HEK293T (cell line): ENCODE results near the gene PRKAR1B.
"Not testable (repeated sequence)": the region's sequence is repeated elsewhere in the genome, so short reads cannot be mapped to it uniquely, and the experiment has no call there.

ENCODE experiments used
- CTCF ChIA-PET: fragments of 350-600 bp; formaldehyde crosslinking; extraction: SDS; loops from one replicate; lab custom pipeline; 2021; ENCODE audit warnings: antibody characterized with exemption, inconsistent platforms; lab: Yijun Ruan, JAX
- POLR2A ChIA-PET: fragments of 350-600 bp; formaldehyde crosslinking; extraction: SDS; loops from one replicate; lab custom pipeline; 2020; ENCODE audit warnings: antibody characterized with exemption, inconsistent platforms; lab: Yijun Ruan, JAX
- DNase-seq: peaks from one replicate; pipeline ENCODE4 v3.0.0; 2012; ENCODE audit warnings: mixed read lengths; ENCODE audit errors: extremely low spot score
- ARNT ChIP-seq: fragments of 450-650 bp; IDR thresholded peaks from 2 replicates; pipeline ENCODE4 v1.6.1; 2017; ENCODE audit warnings: mild to moderate bottlenecking
- BHLHE40 ChIP-seq: fragments of 450-650 bp; IDR thresholded peaks from 2 replicates; pipeline ENCODE4 v1.6.1; 2016; ENCODE audit warnings: mild to moderate bottlenecking, moderate library complexity, borderline replicate concordance
- CTBP1 ChIP-seq: fragments of 450-650 bp; IDR thresholded peaks from 2 replicates; pipeline ENCODE4 v1.6.1; 2016; ENCODE audit warnings: borderline replicate concordance
- ELF4 ChIP-seq: fragments of 450-650 bp; IDR thresholded peaks from 2 replicates; pipeline ENCODE4 v1.6.1; 2017; ENCODE audit warnings: antibody characterized with exemption
- FOXA1 ChIP-seq: fragments of 450-650 bp; IDR thresholded peaks from 2 replicates; pipeline ENCODE4 v1.6.1; 2016; ENCODE audit warnings: mild to moderate bottlenecking
- FOXK2 ChIP-seq: fragments of 450-650 bp; IDR thresholded peaks from 2 replicates; pipeline ENCODE4 v1.6.1; 2016; ENCODE audit warnings: mild to moderate bottlenecking
- FOXM1 ChIP-seq: fragments of 450-650 bp; IDR thresholded peaks from 2 replicates; pipeline ENCODE4 v1.6.1; 2017; ENCODE audit warnings: mild to moderate bottlenecking, borderline replicate concordance
- HDGF ChIP-seq: fragments of 450-650 bp; IDR thresholded peaks from 2 replicates; pipeline ENCODE4 v1.6.1; 2017; ENCODE audit warnings: antibody characterized with exemption, borderline replicate concordance
- L3MBTL2 ChIP-seq: fragments of 450-650 bp; conservative IDR thresholded peaks from 2 replicates; pipeline ENCODE4 v1.6.1; 2016; ENCODE audit warnings: mild to moderate bottlenecking
- LEF1 ChIP-seq: fragments of 450-650 bp; IDR thresholded peaks from 2 replicates; pipeline ENCODE4 v1.6.1; 2017; ENCODE audit warnings: mild to moderate bottlenecking, borderline replicate concordance
- NFRKB ChIP-seq: fragments of 450-650 bp; IDR thresholded peaks from 2 replicates; pipeline ENCODE4 v1.6.1; 2016; ENCODE audit warnings: mild to moderate bottlenecking, moderate library complexity
- SP1 ChIP-seq: fragments of 450-650 bp; IDR thresholded peaks from 2 replicates; pipeline ENCODE4 v1.6.1; 2017
- SUZ12 ChIP-seq: fragments of 450-650 bp; IDR thresholded peaks from 2 replicates; pipeline ENCODE4 v1.6.1; 2016; ENCODE audit warnings: mild to moderate bottlenecking
- TARDBP ChIP-seq: fragments of 450-650 bp; IDR thresholded peaks from 2 replicates; pipeline ENCODE4 v1.6.1; 2016
- ZNF384 ChIP-seq: fragments of 450-650 bp; IDR thresholded peaks from 2 replicates; pipeline ENCODE4 v1.6.1; 2016
- TF ChIP-seq, protein P1 (sequence below): fragments of 450-650 bp; IDR thresholded peaks from 2 replicates; pipeline ENCODE4 v1.6.1; 2016

The PRKAR1B gene

DNA sequence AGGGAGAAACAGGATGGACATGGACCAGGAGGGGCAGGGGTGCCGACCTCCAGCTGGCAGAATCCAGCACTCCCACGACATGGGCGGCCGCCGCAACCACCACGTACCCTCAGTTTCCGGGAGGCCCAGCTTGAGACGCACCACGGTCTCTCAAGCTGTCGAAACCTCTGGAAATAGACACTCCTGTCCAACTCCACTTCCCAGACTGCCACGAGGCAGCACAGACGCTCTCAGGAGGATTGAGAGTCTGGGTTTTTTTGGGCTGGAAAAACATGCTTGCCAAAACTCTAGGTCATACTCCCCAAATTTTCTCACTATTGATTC lies 169.6 kb downstream of the PRKAR1B start:
- ChIA-PET CTCF (interaction anchor here (0.6 kb wide), 1 partner anchor 124 kb away, joined by 6 read pairs; no protein-coding TSS in a partner anchor), POLR2A (no interaction called here)
- no peak for DNase-seq
- TF ChIP-seq FOXM1 (no peak), CTBP1 (no peak), ARNT (no peak), BHLHE40 (no peak), TARDBP (no peak), SUZ12 (no peak), NFRKB (no peak), FOXK2 (no peak), LEF1 (no peak), ELF4 (no peak), HDGF (no peak), ZNF384 (no peak)
- TF ChIP-seq, protein P1, sequence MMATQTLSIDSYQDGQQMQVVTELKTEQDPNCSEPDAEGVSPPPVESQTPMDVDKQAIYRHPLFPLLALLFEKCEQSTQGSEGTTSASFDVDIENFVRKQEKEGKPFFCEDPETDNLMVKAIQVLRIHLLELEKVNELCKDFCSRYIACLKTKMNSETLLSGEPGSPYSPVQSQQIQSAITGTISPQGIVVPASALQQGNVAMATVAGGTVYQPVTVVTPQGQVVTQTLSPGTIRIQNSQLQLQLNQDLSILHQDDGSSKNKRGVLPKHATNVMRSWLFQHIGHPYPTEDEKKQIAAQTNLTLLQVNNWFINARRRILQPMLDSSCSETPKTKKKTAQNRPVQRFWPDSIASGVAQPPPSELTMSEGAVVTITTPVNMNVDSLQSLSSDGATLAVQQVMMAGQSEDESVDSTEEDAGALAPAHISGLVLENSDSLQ, result no peak

DNA sequence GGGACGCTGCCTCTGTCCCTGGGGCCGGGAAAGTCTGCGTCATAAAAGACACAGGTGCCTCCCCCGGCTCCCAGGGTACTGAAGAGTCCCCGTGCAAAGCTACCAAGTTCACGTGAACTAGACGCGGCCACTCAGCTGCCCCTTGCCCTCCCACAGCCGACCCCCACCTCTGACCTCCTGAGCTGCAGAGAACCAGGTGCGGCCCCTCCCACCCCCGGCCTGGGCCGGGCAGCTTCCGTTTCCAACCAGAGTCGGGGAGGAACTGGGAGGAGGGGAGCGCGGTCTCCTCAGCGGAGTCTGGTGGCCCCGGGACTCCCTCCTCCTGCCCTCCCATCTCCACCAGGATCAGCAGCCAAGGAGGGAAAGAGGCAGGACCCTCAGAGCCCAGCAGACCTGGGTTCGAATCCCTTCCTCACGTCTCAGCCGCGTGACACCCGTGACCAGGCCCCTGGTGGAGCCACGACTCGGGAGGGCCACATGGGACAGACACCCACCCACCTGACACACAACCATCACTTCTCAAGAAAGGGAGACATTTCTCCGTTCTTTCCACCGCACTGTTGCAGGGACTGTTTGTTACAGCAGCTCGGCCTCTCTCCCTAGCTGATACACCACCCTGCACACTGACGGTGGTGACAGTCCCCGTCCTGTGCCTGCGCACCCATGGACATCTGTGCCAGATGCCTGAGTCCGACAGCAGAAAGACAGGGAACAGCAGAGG lies 170.1 kb downstream of the PRKAR1B start:
- no peak for DNase-seq
- ChIA-PET CTCF (interaction anchor here (0.6 kb wide), 1 partner anchor 123 kb away, joined by 6 read pairs; no protein-coding TSS in a partner anchor), POLR2A (no interaction called here)
- no peak for TF ChIP-seq CTBP1
- no peak for TF ChIP-seq FOXA1
- TF ChIP-seq, protein P1, result no peak
- TF ChIP-seq TARDBP, result no peak
- no peak for TF ChIP-seq BHLHE40
- TF ChIP-seq SUZ12, result no peak
- no peak for TF ChIP-seq NFRKB
- TF ChIP-seq L3MBTL2, result no peak

DNA sequence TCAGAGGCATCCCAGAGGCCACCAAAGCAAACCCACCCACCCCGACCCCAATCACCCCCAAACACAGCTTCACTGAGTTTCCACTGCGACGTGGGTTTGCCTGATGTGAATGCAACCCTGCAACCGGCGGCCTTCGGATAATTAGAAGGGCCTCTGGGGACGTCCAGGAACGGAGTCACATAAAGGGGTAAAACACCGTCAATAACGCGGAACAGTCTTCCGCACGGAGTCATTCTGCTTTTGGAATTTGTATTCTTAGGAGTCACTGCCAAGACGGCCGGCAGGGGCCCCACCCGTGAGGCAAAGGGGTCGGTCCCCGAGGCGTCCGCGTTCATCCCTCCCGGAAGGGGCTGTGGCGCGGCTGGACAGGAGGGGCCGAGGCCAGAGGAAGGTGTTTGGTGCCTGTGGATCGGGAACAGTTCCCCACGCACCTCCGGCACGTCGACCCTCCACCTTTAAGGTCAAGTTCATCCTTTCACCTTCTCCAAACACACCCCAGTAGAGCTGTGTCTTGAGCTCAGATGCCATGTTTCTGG lies 170.7 kb downstream of the PRKAR1B start:
- CTCF ChIA-PET, result no interaction called here
- POLR2A ChIA-PET, result no interaction called here
- TF ChIP-seq HDGF, result no peak
- DNase-seq, result no peak

DNA sequence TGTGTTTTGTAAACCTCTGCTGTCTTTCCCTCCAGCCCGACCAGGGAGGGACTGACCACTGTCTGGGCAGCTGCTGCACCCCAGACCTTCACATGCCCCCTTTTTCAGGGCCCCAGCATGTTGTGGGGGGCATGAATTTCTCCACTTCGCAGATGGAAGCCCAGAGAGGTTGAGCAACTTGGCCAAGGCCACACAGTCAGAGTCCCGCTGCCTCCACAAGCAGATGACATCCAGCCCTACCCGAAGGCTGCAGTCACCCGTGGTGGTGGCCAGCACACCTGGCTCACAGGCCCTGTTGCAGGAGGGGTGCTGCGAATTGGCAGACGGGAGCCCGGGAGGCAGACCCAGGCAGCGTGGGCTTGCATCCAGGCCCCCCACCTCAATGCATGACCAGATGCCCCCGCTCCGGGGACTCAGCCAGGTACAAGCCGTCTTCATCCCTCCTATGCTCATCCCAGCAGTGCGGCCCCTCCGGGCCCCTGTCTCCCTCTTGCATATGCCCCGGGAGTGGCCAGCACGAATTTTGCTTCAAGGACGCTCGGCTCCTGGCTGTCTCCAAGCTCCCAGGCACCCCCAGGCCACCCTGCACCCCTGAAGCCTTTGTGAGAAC lies 171.4 kb downstream of the PRKAR1B start:
- ChIA-PET POLR2A (no interaction called here), CTCF (no interaction called here)
- no peak for TF ChIP-seq ELF4
- TF ChIP-seq, protein P1, result no peak
- no peak for TF ChIP-seq SUZ12
- TF ChIP-seq L3MBTL2, result no peak
- TF ChIP-seq BHLHE40, result no peak

DNA sequence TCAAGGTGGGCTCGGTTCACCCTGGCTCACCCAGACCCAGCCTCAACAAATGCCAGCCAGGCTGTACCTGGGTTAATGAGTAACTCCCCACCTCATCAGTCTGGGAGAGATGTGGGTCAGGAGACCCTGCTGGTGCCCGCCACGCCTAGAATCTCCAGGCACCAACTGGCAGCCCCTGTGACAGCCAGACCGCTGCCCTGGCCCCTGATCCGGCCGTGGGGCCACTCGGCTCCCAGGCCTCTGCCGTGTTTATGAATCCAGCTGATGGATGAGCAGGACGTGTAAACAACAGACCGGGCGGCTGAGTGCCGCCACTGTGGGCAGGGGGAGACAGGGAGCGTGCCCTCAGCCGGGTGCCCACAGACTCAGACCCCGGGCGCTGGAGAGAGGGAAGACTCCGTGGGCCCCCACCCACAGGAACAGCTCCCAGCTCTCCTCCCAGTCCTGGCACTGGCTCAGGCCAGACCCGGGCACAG lies 173.4 kb downstream of the PRKAR1B start:
- ChIA-PET CTCF (no interaction called here), POLR2A (no interaction called here)
- DNase-seq, result no peak
- TF ChIP-seq FOXA1 (no peak), SUZ12 (no peak), HDGF (no peak), TARDBP (no peak), ZNF384 (no peak), CTBP1 (no peak), ARNT (no peak)

More for the DNA sequence above, 171.4 kb downstream of the PRKAR1B start:
- no peak for DNase-seq

DNA sequence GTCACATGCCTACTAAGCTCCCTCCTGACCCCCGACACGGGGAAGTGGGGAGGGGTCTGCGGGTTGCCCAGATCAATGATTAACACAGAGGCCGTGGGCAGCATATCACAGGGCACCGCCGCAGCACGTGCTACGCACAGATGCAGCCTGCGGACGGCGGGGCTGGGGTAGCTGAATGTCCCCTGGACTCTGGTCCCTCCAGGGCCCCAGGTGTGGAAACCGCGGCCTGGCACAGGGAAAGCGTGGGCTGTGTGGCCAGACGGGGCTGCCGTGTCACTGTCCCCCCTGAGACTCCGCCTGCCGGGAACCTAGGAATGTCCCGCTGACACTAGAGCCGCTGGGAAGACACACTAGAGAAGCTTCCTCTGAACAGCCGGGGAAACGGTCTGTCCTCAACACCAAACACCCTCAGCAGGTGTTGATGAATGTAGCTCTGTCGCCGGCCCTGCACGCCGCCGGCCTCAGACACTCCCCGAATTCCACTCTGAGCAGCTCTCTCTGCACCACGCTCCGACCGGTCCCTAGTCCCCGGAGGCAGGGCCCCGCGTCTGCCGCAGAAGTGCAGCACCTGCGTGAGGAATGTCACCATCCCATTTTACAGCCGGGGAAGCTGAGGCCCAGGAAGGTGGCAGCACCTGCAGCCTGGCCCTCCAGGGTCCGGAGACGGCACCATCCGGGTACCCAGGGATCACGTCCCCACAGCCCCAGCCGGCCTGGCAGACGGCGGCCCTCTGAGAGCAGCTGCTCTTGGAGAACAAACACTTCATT lies 174.0 kb downstream of the PRKAR1B start:
- POLR2A ChIA-PET, result interaction anchor here (0.7 kb wide), 1 partner anchor 9 kb away, joined by 3 read pairs; no protein-coding TSS in a partner anchor

DNA sequence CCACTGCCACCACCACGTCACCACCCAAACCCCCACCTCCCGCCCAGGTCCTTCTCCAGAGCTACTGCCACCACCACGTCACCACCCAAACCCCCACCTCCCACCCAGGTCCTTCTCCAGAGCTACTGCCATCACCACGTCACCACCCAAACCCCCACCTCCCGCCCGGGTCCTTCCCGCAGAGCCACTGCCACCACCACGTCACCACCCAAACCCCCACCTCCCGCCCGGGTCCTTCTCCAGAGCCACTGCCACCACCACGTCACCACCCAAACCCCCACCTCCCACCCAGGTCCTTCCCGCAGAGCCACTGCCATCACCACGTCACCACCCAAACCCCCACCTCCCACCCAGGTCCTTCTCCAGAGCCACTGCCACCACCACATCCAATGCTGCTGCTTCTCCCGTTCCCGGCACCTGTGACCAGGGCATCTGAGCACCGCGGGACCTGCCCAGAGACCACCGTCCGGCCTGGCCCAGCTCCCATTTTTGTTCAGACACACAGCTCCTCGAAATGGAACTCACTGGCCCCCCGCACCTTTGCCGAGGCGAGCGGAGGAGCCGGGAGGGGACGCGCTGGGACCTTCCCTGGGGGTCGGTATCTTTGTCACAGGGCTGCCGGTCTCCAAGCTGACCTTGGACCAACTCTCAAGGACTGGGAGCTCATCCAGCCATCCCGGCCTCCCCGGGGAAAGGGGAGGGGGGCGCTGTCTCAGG lies 174.8 kb downstream of the PRKAR1B start:
- DNase-seq, CTCF ChIA-PET: not testable (repeated sequence)
- POLR2A ChIA-PET, result interaction anchor here (0.7 kb wide), 1 partner anchor 9 kb away, joined by 3 read pairs; no protein-coding TSS in a partner anchor

More for the DNA sequence above, 174.0 kb downstream of the PRKAR1B start:
- CTCF ChIA-PET, result no interaction called here
- no peak for TF ChIP-seq ARNT
- TF ChIP-seq SP1, result no peak
- no peak for TF ChIP-seq HDGF
- TF ChIP-seq, protein P1, result no peak
- no peak for TF ChIP-seq ELF4
- TF ChIP-seq FOXM1, result no peak
- no peak for TF ChIP-seq CTBP1
- TF ChIP-seq FOXK2, result no peak
- TF ChIP-seq L3MBTL2, result no peak
- no peak for TF ChIP-seq TARDBP
- no peak for TF ChIP-seq LEF1
- no peak for TF ChIP-seq SUZ12
- TF ChIP-seq ZNF384, result no peak
- TF ChIP-seq FOXA1, result no peak
- TF ChIP-seq NFRKB, result no peak
- TF ChIP-seq BHLHE40, result no peak
- DNase-seq, result no peak

DNA sequence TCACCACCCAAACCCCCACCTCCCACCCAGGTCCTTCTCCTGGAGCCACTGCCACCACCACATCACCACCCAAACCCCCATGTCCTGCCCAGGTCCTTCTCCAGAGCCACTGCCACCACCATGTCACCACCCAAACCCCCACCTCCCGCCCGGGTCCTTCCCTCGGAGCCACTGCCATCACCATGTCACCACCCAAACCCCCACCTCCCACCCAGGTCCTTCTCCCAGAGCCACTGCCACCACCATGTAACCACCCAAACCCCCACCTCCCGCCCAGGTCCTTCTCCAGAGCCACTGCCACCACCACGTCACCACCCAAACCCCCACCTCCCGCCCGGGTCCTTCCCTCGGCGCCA lies 175.5 kb downstream of the PRKAR1B start:
- POLR2A ChIA-PET, result not testable (repeated sequence)

More for the DNA sequence above, 175.5 kb downstream of the PRKAR1B start:
- DNase-seq, CTCF ChIA-PET: not testable (repeated sequence)
